ENCODE data around the gene MGMT. TPM values are rescaled to one million over a fixed set of nuclear protein-coding genes. Genes with fewer than 3 reads are reported as not detected.

The MGMT gene
- total and polyA plus RNA-seq, 2 donors (not counting 3 experiments of a cell fraction or from before 2014, with no cell fraction given) = 15.0 to 15.2 TPM

GRCh38 chr10:129780901-129781795 lies 314.1 kb downstream of the MGMT start:
- H3K27me3 ChIP-seq (ENCODE audit: control insufficient read depth in 2 of 2, insufficient read depth in 2 of 2, low read length in 2 of 2) = no peaks in the 10 kb centered on the region
- intact Hi-C loops (cut with micrococcal nuclease) = no loop called here
- H3K4me2 ChIP-seq (ENCODE audit: insufficient read depth, low read length) = no peak overlapping the region
- dilution Hi-C loops (cut with MboI; ENCODE audit: extremely low pct_ligation_motif_present, low sequenced_read_pairs) = no loop called here
- TF ChIP-seq GATA2 (IDR thresholded peaks at IDR 0.05; ENCODE audit: insufficient read depth, insufficient read length, low read depth, low read length) = no peak
- TF ChIP-seq POLR2A (IDR thresholded peaks at IDR 0.05; ENCODE audit: low read depth, low read length) = no peak
- no peak for TF ChIP-seq POLR2AphosphoS5 (IDR thresholded peaks at IDR 0.05; ENCODE audit: insufficient read depth, low read depth, low read length)
- TF ChIP-seq EZH2 (IDR thresholded peaks at IDR 0.05; ENCODE audit: borderline replicate concordance, low read depth, low read length, severe bottlenecking) = no peak
- TF ChIP-seq MYC (IDR thresholded peaks at IDR 0.05; ENCODE audit: low read depth, low read length) = no peak
- no peak for TF ChIP-seq JUN (IDR thresholded peaks at IDR 0.05; ENCODE audit: borderline replicate concordance, insufficient read depth, insufficient read length, low read depth)
- TF ChIP-seq FOS (IDR thresholded peaks at IDR 0.05; ENCODE audit: borderline replicate concordance, insufficient read depth, low read length) = no peak
- TF ChIP-seq CTCF (IDR thresholded peaks at IDR 0.05; ENCODE audit: extremely low read depth in 1 of 2, insufficient read depth in 1 of 2, low read depth in 1 of 2, low read length in 2 of 2) = no peak
- no peak for TF ChIP-seq MAX (IDR thresholded peaks at IDR 0.05; ENCODE audit: insufficient read depth, insufficient read length)
- POLR2A ChIA-PET = no interaction called here
- no peak overlapping the region for H3K9ac ChIP-seq (replicated peaks; ENCODE audit: extremely low read depth, insufficient read depth, low read length)
- H3K9me3 ChIP-seq (replicated peaks; ENCODE audit: control insufficient read depth, insufficient read depth, low read length) = peaks cover 6% of the 10 kb centered on the region
- no peak overlapping the region for H3K4me3 ChIP-seq (replicated peaks in 1 of 3; ENCODE audit: insufficient read depth in 1 of 3, low read depth in 1 of 3, low read length in 3 of 3)
- no peak for FAIRE-seq
- H2AFZ ChIP-seq (ENCODE audit: low read depth, low read length) = no peak overlapping the region
- H3K36me3 ChIP-seq (ENCODE audit: control insufficient read depth in 2 of 2, extremely low read depth in 1 of 2, insufficient read depth in 2 of 2, low read length in 2 of 2) = no peaks in the 10 kb centered on the region
- no peak overlapping the region for H3K27ac ChIP-seq (ENCODE audit: insufficient read depth, low read depth, low read length)
- H4K20me1 ChIP-seq (replicated peaks; ENCODE audit: control insufficient read depth, extremely low read depth, insufficient read depth, low read length) = no peaks in the 10 kb centered on the region
- DNase-seq (ENCODE audit: low read depth, low spot score) = no peak
- CTCF ChIA-PET = no interaction called here
- BruUV-seq (replicated peaks) = no TSS peak
- no peaks in the 10 kb centered on the region for H3K4me1 ChIP-seq (ENCODE audit: control insufficient read depth, extremely low read depth, insufficient read depth, low read length)
- no peaks in the 10 kb centered on the region for H3K79me2 ChIP-seq (ENCODE audit: control insufficient read depth, insufficient read depth, low read length)
- no peaks in the 10 kb centered on the region for H3K9me1 ChIP-seq (replicated peaks; ENCODE audit: control insufficient read depth, extremely low read depth, insufficient read depth, low read length)
